NCI-H187 treated with DMSO at 0.1 percent for 48 hours (cell line): Measurements from ENCODE around the gene C9orf85.
"Not testable (repeated sequence)": the region's sequence is repeated elsewhere in the genome, so short reads cannot be mapped to it uniquely, and the experiment has no call there.

Source experiments
- DNase-seq: peaks from one replicate; lab custom pipeline; 2025; lab: John Stamatoyannopoulos, UW

The C9orf85 gene

GRCh38 chr9:72007726-72008125 lies 96.3 kb downstream of the C9orf85 start:
- DNase-seq: not testable (repeated sequence)

GRCh38 chr9:72012646-72013045 lies 101.2 kb downstream of the C9orf85 start:
- DNase-seq: no peak

- no peak for DNase-seq
Observed at GRCh38 chr9:72013292-72013760, 101.9 kb downstream of the C9orf85 start.

- DNase-seq: no peak
Observed at GRCh38 chr9:72022841-72023240, 111.4 kb downstream of the C9orf85 start.
